ENCODE measurements around the gene KIAA0513.

DNA sequence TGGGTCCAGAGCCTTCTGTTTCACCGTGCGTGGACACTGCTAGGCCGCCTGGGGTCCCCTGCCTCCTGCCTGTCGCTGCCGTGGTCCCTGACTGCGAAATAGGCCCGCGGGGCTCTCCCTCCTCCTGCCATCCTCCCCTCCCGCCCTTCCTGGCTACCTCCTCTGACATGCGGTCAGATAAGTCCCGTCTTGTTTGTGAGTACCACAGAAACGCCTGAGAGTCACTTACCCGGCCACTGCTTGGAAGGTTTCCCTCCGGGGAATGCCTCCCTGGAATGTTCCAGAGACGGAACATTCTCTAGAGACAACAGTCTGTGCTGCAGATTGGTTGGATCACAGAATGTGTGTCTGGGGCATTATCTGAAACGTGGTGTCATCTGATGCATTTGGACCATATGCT lies 61.9 kb downstream of the KIAA0513 start:
- TF ChIP-seq, protein P1, sequence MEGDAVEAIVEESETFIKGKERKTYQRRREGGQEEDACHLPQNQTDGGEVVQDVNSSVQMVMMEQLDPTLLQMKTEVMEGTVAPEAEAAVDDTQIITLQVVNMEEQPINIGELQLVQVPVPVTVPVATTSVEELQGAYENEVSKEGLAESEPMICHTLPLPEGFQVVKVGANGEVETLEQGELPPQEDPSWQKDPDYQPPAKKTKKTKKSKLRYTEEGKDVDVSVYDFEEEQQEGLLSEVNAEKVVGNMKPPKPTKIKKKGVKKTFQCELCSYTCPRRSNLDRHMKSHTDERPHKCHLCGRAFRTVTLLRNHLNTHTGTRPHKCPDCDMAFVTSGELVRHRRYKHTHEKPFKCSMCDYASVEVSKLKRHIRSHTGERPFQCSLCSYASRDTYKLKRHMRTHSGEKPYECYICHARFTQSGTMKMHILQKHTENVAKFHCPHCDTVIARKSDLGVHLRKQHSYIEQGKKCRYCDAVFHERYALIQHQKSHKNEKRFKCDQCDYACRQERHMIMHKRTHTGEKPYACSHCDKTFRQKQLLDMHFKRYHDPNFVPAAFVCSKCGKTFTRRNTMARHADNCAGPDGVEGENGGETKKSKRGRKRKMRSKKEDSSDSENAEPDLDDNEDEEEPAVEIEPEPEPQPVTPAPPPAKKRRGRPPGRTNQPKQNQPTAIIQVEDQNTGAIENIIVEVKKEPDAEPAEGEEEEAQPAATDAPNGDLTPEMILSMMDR (IDR thresholded peaks at IDR 0.05): no peak
- TF ChIP-seq POLR2A (IDR thresholded peaks at IDR 0.05): no peak

Data from Peyer's patch (tissue), 4 donors.